H1 (cell line): Measurements from ENCODE around the gene CD14. TPM values are rescaled to one million over a fixed set of nuclear protein-coding genes. Genes with fewer than 3 reads are reported as not detected.

Experiments used
- CTCF ChIA-PET: fragments of 300-600 bp; sonication (Branson Sonifier 250); formaldehyde crosslinking; loops from one replicate; lab custom pipeline; 2021; ENCODE audit not compliant: partially characterized antibody; lab: Charles Lee
- POLR2A ChIA-PET: fragments of 300-600 bp; sonication (Branson Sonifier 250); formaldehyde crosslinking; loops from one replicate; lab custom pipeline; 2021; ENCODE audit warnings: inconsistent platforms; ENCODE audit not compliant: partially characterized antibody; lab: Charles Lee
- DNase-seq, 2 experiments: peaks; one replicate each; pipeline versions ENCODE4 v3.0.0 to v3.0.0-alpha.2; 2010 to 2022; ENCODE audit warnings: low spot score in 2 of 2, low read depth in 1 of 2, mixed read lengths in 1 of 2
- FAIRE-seq: peaks from 2 replicates; lab custom pipeline; 2011; peaks lifted over from hg19 to GRCh38; lab: Jason Lieb, UNC
- H2AFZ ChIP-seq: 2 replicates; pipeline ENCODE4 v1.8.1; 2012; ENCODE audit warnings: low read length, inconsistent platforms
- H2AK5ac ChIP-seq: 2 replicates; pipeline ENCODE4 v1.6.1; 2013; ENCODE audit warnings: low read depth, low read length
- H2BK120ac ChIP-seq: replicated peaks from 2 replicates; pipeline ENCODE3; 2013; ENCODE audit warnings: low read depth, low read length, inconsistent platforms
- H2BK12ac ChIP-seq: 2 replicates; pipeline ENCODE4 v1.6.1; 2013; ENCODE audit warnings: low read depth, low read length
- H2BK15ac ChIP-seq: 2 replicates; pipeline ENCODE4 v1.6.1; 2013; ENCODE audit warnings: low read length
- H2BK20ac ChIP-seq: 2 replicates; pipeline ENCODE4 v1.6.1; 2013; ENCODE audit warnings: low read length
- H2BK5ac ChIP-seq: 2 replicates; pipeline ENCODE4 v1.6.1; 2013; ENCODE audit warnings: low read depth, low read length
- H3K14ac ChIP-seq: 2 replicates; pipeline ENCODE4 v1.6.1; 2013; ENCODE audit warnings: inconsistent platforms; ENCODE audit not compliant: insufficient read length
- H3K18ac ChIP-seq: 2 replicates; pipeline ENCODE4 v1.6.1; 2013; ENCODE audit warnings: low read length; ENCODE audit errors: extremely low read depth
- H3K23ac ChIP-seq: 2 replicates; pipeline ENCODE4 v1.6.1; 2013; ENCODE audit warnings: inconsistent platforms; ENCODE audit not compliant: insufficient read length
- H3K23me2 ChIP-seq: 2 replicates; pipeline ENCODE4 v1.6.1; 2013; ENCODE audit warnings: low read depth, low read length
- H3K27ac ChIP-seq: 2 replicates; pipeline ENCODE4 v1.6.1; 2011; ENCODE audit warnings: low read depth, low read length, inconsistent platforms
- H3K27me3 ChIP-seq, 4 experiments: replicated peaks in 1 of 4; 1 replicate in 1 of 4; 2 replicates in 3 of 4; pipeline versions ENCODE4 v1.6.1 to v1.8.1; 2011 to 2013; ENCODE audit warnings: low read length in 3 of 4, mild to moderate bottlenecking in 3 of 4, inconsistent platforms in 2 of 4, mixed read lengths in 2 of 4, moderate library complexity in 1 of 4; ENCODE audit not compliant: control insufficient read depth in 3 of 4, insufficient read depth in 3 of 4; ENCODE audit errors: extremely low read depth in 1 of 4
- H3K36me3 ChIP-seq, 4 experiments: 2 replicates each; pipeline versions ENCODE4 v1.6.1 to v1.8.1; 2011 to 2013; ENCODE audit warnings: mild to moderate bottlenecking in 4 of 4, low read length in 3 of 4, moderate library complexity in 2 of 4, control low read depth in 1 of 4, inconsistent platforms in 1 of 4; ENCODE audit not compliant: insufficient read depth in 4 of 4, control insufficient read depth in 2 of 4
- H3K4ac ChIP-seq: replicated peaks from 2 replicates; pipeline ENCODE3; 2013; ENCODE audit warnings: low read length, low read depth, mixed read lengths, inconsistent platforms; ENCODE audit not compliant: insufficient read length
- H3K4me1 ChIP-seq, 4 experiments: replicated peaks in 1 of 4; 1 replicate in 1 of 4; 2 replicates in 3 of 4; pipeline versions ENCODE4 v1.6.1 to v1.8.1; 2011 to 2013; ENCODE audit warnings: low read length in 3 of 4, inconsistent platforms in 2 of 4, mixed read lengths in 1 of 4; ENCODE audit not compliant: insufficient read depth in 4 of 4, control insufficient read depth in 3 of 4
- H3K4me2 ChIP-seq, 2 experiments: 2 replicates each; pipeline versions ENCODE4 v1.6.1 to v1.8.1; 2011 to 2013; ENCODE audit warnings: low read depth in 2 of 2, low read length in 2 of 2, control low read depth in 1 of 2, inconsistent platforms in 1 of 2, mild to moderate bottlenecking in 1 of 2; ENCODE audit not compliant: insufficient read depth in 1 of 2
- H3K4me3 ChIP-seq, 4 experiments: fragments of 200-600, 300-600 bp in 1 of 4; sonication (generic), shearing (Covaris generic), sonication (Bioruptor Twin) in 1 of 4; 2 replicates each; pipeline versions ENCODE4 v1.5.1 to v1.8.1; 2011 to 2016; ENCODE audit warnings: low read length in 4 of 4, low read depth in 3 of 4, control low read depth in 2 of 4, inconsistent platforms in 2 of 4, mild to moderate bottlenecking in 2 of 4, mixed read lengths in 1 of 4, moderate library complexity in 1 of 4; ENCODE audit not compliant: insufficient read depth in 2 of 4; ENCODE audit errors: extremely low read depth in 1 of 4
- H3K56ac ChIP-seq: replicated peaks from 2 replicates; pipeline ENCODE3; 2013; ENCODE audit warnings: low read depth, mild to moderate bottlenecking, mixed read lengths, low read length, inconsistent platforms; ENCODE audit not compliant: insufficient read length
- H3K79me1 ChIP-seq: 2 replicates; pipeline ENCODE4 v1.6.1; 2013; ENCODE audit warnings: low read depth, low read length, control low read depth
- H3K79me2 ChIP-seq, 2 experiments: 2 replicates each; pipeline versions ENCODE4 v1.6.1 to v1.8.1; 2012 to 2013; ENCODE audit warnings: low read length in 2 of 2, mild to moderate bottlenecking in 2 of 2, inconsistent platforms in 1 of 2; ENCODE audit not compliant: insufficient read depth in 2 of 2, control insufficient read depth in 1 of 2
- H3K9ac ChIP-seq, 4 experiments: replicated peaks in 1 of 4; 1 replicate in 1 of 4; 2 replicates in 3 of 4; pipeline versions ENCODE4 v1.6.1 to v1.8.1; 2011 to 2013; ENCODE audit warnings: low read depth in 3 of 4, low read length in 3 of 4, control low read depth in 2 of 4, mild to moderate bottlenecking in 2 of 4, moderate library complexity in 2 of 4, inconsistent platforms in 1 of 4; ENCODE audit errors: extremely low read depth in 1 of 4
- H3K9me3 ChIP-seq, 2 experiments: 2 replicates each; pipeline versions ENCODE4 v1.6.1 to v1.8.1; 2012 to 2013; ENCODE audit warnings: mild to moderate bottlenecking in 2 of 2, moderate library complexity in 2 of 2, control low read depth in 1 of 2, inconsistent platforms in 1 of 2, low read depth in 1 of 2, low read length in 1 of 2, mixed read lengths in 1 of 2; ENCODE audit not compliant: insufficient read depth in 2 of 2
- H4K20me1 ChIP-seq, 2 experiments: replicated peaks in 1 of 2; 2 replicates each; pipeline versions ENCODE3 to v1.8.1; 2011 to 2013; ENCODE audit warnings: inconsistent platforms in 2 of 2, low read length in 2 of 2, mild to moderate bottlenecking in 1 of 2; ENCODE audit not compliant: insufficient read depth in 2 of 2, control insufficient read depth in 1 of 2
- H4K5ac ChIP-seq: 2 replicates; pipeline ENCODE4 v1.6.1; 2013; ENCODE audit warnings: low read length, low read depth, mixed read lengths, inconsistent platforms; ENCODE audit not compliant: insufficient read length
- H4K8ac ChIP-seq: 2 replicates; pipeline ENCODE4 v1.8.0; 2013; ENCODE audit warnings: mild to moderate bottlenecking, moderate library complexity, low read length, inconsistent platforms; ENCODE audit not compliant: insufficient read depth; ENCODE audit errors: extremely low read depth
- H4K91ac ChIP-seq: replicated peaks from 2 replicates; pipeline ENCODE3; 2013; ENCODE audit warnings: low read length, mixed read lengths, inconsistent platforms; ENCODE audit not compliant: insufficient read length
- HDAC6 ChIP-seq: IDR thresholded peaks from one replicate; pipeline ENCODE4 v1.7.1; 2012; ENCODE audit warnings: low read depth, mild to moderate bottlenecking, inconsistent platforms, low read length, moderate library complexity
- KDM1A ChIP-seq: fragments of 200-600, 300-600 bp; sonication (generic); IDR thresholded peaks from 2 replicates; pipeline ENCODE4 v1.7.1; 2016; ENCODE audit warnings: mild to moderate bottlenecking, low read length, borderline replicate concordance
- TCF12 ChIP-seq: IDR thresholded peaks from 2 replicates; pipeline ENCODE4 v1.6.1; 2011; ENCODE audit warnings: low read depth, mild to moderate bottlenecking, low read length
- WGBS, 2 experiments: shearing (Covaris generic) in 1 of 2; methylation state at CpG; one replicate each; pipeline versions ENCODE4 v1.1.6 to v1.1.7; 2013 to 2015; ENCODE audit warnings: low lambda C conversion rate in 2 of 2, mixed read lengths in 2 of 2, inconsistent platforms in 1 of 2, low coverage in 1 of 2, missing lambda C conversion rate in 1 of 2; ENCODE audit not compliant: insufficient replicate concordance in 2 of 2, insufficient coverage in 1 of 2, insufficient read length in 1 of 2; ENCODE audit errors: extremely low coverage in 1 of 2, missing lambda C conversion rate in 1 of 2; 5-methylcytosine and 5-hydroxymethylcytosine counted together
- polyA plus RNA-seq, 7 experiments: library from polyadenylated mRNA; depleted of rRNA in 3 of 7; stranded (reverse) in 5 of 7; unstranded in 2 of 7; fragments of >200 nt in 5 of 7; fragments of 200-250 nt in 2 of 7; gene quantifications; 1 replicate in 5 of 7; 2 replicates in 1 of 7; 4 replicates in 1 of 7; pipeline versions ENCODE4 v1.2.1 to v1.2.3, GENCODE V29; 2011 to 2013; ENCODE audit warnings: missing spikeins in 2 of 7, mixed read lengths in 2 of 7
- total RNA-seq: library from RNA; stranded (reverse); fragmentation: NEBNext Ultra II Directional; extraction: Animal tissue kit (Norgen Biotek cat#: 25700); gene quantifications from 2 replicates; pipeline ENCODE4 v1.2.1, GENCODE V29; 2021
- TF ChIP-seq, protein P1 (sequence below): IDR thresholded peaks from 2 replicates; pipeline ENCODE4 v1.6.1; 2011; ENCODE audit warnings: low read depth, mild to moderate bottlenecking, low read length; ENCODE audit not compliant: insufficient read depth
- TF ChIP-seq, protein P2 (sequence below): IDR thresholded peaks from 2 replicates; pipeline ENCODE4 v1.6.1; 2012; ENCODE audit warnings: inconsistent platforms

Gene CD14
- total and polyA plus RNA-seq, 2 of the 8 experiments (the other 6 are each of a cell fraction or from before 2014, with no cell fraction given), result 0.15 TPM; not detected in 1

DNA sequence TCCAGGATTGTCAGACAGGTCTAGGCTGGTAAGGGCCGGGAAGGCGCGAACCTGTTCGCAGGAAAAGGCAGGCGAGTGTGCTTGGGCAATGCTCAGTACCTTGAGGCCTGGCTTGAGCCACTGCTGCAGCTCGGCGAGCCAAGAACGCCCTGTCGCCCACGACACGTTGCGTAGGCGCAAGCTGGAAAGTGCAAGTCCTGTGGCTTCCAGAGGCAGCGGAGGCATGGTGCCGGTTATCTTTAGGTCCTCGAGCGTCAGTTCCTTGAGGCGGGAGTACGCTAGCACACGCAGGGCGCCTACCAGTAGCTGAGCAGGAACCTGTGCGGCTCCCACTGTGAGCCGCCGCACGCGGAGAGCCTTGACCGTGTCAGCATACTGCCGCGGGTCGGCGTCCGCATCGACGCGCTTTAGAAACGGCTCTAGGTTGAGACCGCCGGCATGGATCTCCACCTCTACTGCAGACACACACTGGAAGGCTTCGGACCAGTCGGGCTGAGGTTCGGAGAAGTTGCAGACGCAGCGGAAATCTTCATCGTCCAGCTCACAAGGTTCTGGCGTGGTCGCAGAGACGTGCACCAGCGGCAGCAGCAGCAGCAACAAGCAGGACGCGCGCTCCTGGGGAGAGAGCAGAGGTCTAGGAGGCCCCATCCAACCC lies 482 bp downstream of the CD14 start:
- no peaks in the 10 kb centered on the region for H3K79me2 ChIP-seq
- no peaks in the 10 kb centered on the region for H3K27me3 ChIP-seq
- no peak overlapping the region for H3K4me2 ChIP-seq
- 90% methylated on average over 37 of the region's 51 CpGs; no CpG with 5 or more reads in 1 of the 2 experiments for WGBS, 2 experiments
- H4K5ac ChIP-seq, result no peak overlapping the region
- no peaks in the 10 kb centered on the region for H3K36me3 ChIP-seq
- no peak for DNase-seq
- peaks cover 0 to 2% (median 0%) of the 10 kb centered on the region in 4 experiments; a peak in 1 of 7 replicates for H3K4me1 ChIP-seq
- H3K9me3 ChIP-seq, result peaks cover 18 to 30% of the 10 kb centered on the region in 2 experiments; a peak in 3 of 4 replicates
- no peaks in the 10 kb centered on the region for H3K23me2 ChIP-seq
- H3K4ac ChIP-seq, result no peak overlapping the region
- peak overlapping the region; percentile 80 for H4K8ac ChIP-seq
- H2BK5ac ChIP-seq, result no peak overlapping the region
- CTCF ChIA-PET, result interaction anchor here (0.6 kb wide), 1 partner anchor 118 kb away, joined by 3 read pairs; no protein-coding TSS in a partner anchor
- H3K27ac ChIP-seq, result no peak overlapping the region
- H3K14ac ChIP-seq, result no peak overlapping the region
- H3K56ac ChIP-seq, result no peak overlapping the region
- H3K18ac ChIP-seq, result no peak overlapping the region
- H4K20me1 ChIP-seq, result no peaks in the 10 kb centered on the region
- no peak overlapping the region for H2AFZ ChIP-seq
- H2BK15ac ChIP-seq, result no peak overlapping the region
- H3K79me1 ChIP-seq, result no peaks in the 10 kb centered on the region
- H3K23ac ChIP-seq, result no peak overlapping the region
- TF ChIP-seq, protein P1, sequence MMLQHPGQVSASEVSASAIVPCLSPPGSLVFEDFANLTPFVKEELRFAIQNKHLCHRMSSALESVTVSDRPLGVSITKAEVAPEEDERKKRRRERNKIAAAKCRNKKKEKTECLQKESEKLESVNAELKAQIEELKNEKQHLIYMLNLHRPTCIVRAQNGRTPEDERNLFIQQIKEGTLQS, result no peak
- TF ChIP-seq KDM1A, result no peak
- TF ChIP-seq, protein P2, sequence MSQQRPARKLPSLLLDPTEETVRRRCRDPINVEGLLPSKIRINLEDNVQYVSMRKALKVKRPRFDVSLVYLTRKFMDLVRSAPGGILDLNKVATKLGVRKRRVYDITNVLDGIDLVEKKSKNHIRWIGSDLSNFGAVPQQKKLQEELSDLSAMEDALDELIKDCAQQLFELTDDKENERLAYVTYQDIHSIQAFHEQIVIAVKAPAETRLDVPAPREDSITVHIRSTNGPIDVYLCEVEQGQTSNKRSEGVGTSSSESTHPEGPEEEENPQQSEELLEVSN, result no peak
- TF ChIP-seq HDAC6, result no peak
- TF ChIP-seq TCF12, result no peak
- H3K9ac ChIP-seq, result no peak overlapping the region
- POLR2A ChIA-PET, result interaction anchor here (1.1 kb wide), 1 partner anchor 12 kb away, joined by 3 read pairs; no protein-coding TSS in a partner anchor
- no peak overlapping the region for H4K91ac ChIP-seq
- no peak for FAIRE-seq
- no peak overlapping the region for H2BK12ac ChIP-seq
- H3K4me3 ChIP-seq, result no peak overlapping the region
- H2BK20ac ChIP-seq, result no peak overlapping the region
- no peak overlapping the region for H2BK120ac ChIP-seq
- H2AK5ac ChIP-seq, result no peak overlapping the region
